SH-SY5Y (cell line): ENCODE data around the gene PJA1.

Experiments used
- GATA2 ChIP-seq: IDR thresholded peaks from 2 replicates; pipeline ENCODE4 v1.6.1; 2011; ENCODE audit warnings: mild to moderate bottlenecking, low read depth, low read length
- GATA3 ChIP-seq: IDR thresholded peaks from 2 replicates; pipeline ENCODE4 v1.6.1; 2011; ENCODE audit warnings: low read depth, mild to moderate bottlenecking, low read length, moderate library complexity

GRCh38 chrX:69125094-69125493 lies 40.2 kb downstream of the PJA1 start:
- TF ChIP-seq GATA3 (no peak), GATA2 (no peak)
